OCI-LY7 (cell line): ENCODE results near the gene PELI2. TPM values are rescaled to one million over a fixed set of nuclear protein-coding genes. Genes with fewer than 3 reads are reported as not detected.

Source experiments
- BruUV-seq: library from RNA; stranded (reverse); fragments of 400-500 nt; replicated peaks from 2 replicates; lab custom pipeline; 2021; lab: Mats Ljungman, UMichigan
- CTCF ChIA-PET: fragments of 300-600 bp; sonication (Branson Sonifier 250); formaldehyde crosslinking; loops from one replicate; lab custom pipeline; 2022; ENCODE audit warnings: antibody characterized with exemption; ENCODE audit not compliant: unreplicated experiment; lab: Charles Lee
- POLR2A ChIA-PET: fragments of 300-600 bp; sonication (Branson Sonifier 250); formaldehyde crosslinking; loops from one replicate; lab custom pipeline; 2022; ENCODE audit warnings: antibody characterized with exemption; lab: Charles Lee
- DNase-seq: peaks from one replicate; pipeline ENCODE4 v3.0.0-alpha.2; 2015; ENCODE audit warnings: low spot score
- H2AFZ ChIP-seq: fragments of 200-600 bp; sonication (generic), shearing (Covaris generic); 2 replicates; pipeline ENCODE4 v1.6.1; 2014; ENCODE audit warnings: mild to moderate bottlenecking, antibody characterized with exemption, low read length, moderate library complexity
- H3K27ac ChIP-seq: fragments of 200-600 bp; sonication (generic); 2 replicates; pipeline ENCODE4 v1.5.1; 2014; ENCODE audit warnings: mixed run types, low read depth, mild to moderate bottlenecking, moderate library complexity, low read length, inconsistent platforms; ENCODE audit not compliant: poor library complexity, severe bottlenecking
- H3K36me3 ChIP-seq: fragments of 200-600 bp; sonication (generic); 2 replicates; pipeline ENCODE4 v1.6.1; 2014; ENCODE audit warnings: mild to moderate bottlenecking, antibody characterized with exemption, low read length, moderate library complexity, mixed read lengths; ENCODE audit not compliant: insufficient read depth
- H3K4me1 ChIP-seq: fragments of 200-600 bp; sonication (generic); 2 replicates; pipeline ENCODE4 v1.5.1; 2014; ENCODE audit warnings: mild to moderate bottlenecking, low read length; ENCODE audit not compliant: insufficient read depth, poor library complexity, severe bottlenecking
- H3K4me2 ChIP-seq: fragments of 200-600 bp; sonication (generic); 2 replicates; pipeline ENCODE4 v1.6.1; 2014; ENCODE audit warnings: mild to moderate bottlenecking, low read length
- H3K4me3 ChIP-seq: fragments of 200-600 bp; sonication (generic); 2 replicates; pipeline ENCODE4 v1.5.1; 2014; ENCODE audit warnings: mild to moderate bottlenecking, low read depth, low read length; ENCODE audit not compliant: poor library complexity, severe bottlenecking
- H3K79me2 ChIP-seq: fragments of 200-600 bp; sonication (generic); 2 replicates; pipeline ENCODE4 v1.6.1; 2016; ENCODE audit warnings: low read depth, mild to moderate bottlenecking, low read length, moderate library complexity, mixed read lengths; ENCODE audit not compliant: insufficient read depth
- H3K9me2 ChIP-seq: fragments of 200-600 bp; sonication (generic); 2 replicates; pipeline ENCODE4 v1.6.1; 2016; ENCODE audit warnings: mild to moderate bottlenecking, low read length, mixed read lengths; ENCODE audit not compliant: insufficient read depth
- H3K9me3 ChIP-seq: fragments of 200-600 bp; sonication (generic); 2 replicates; pipeline ENCODE4 v1.6.1; 2014; ENCODE audit warnings: mild to moderate bottlenecking, mixed run types, low read length, mixed read lengths
- H4K20me1 ChIP-seq: fragments of 200-600 bp; sonication (generic); 2 replicates; pipeline ENCODE4 v1.6.1; 2014; ENCODE audit warnings: mild to moderate bottlenecking, antibody characterized with exemption, low read length, moderate library complexity, mixed read lengths; ENCODE audit not compliant: insufficient read depth
- EZH2phosphoT487 ChIP-seq: fragments of 200-600 bp; sonication (generic); IDR thresholded peaks from 2 replicates; pipeline ENCODE4 v1.6.1; 2018; ENCODE audit warnings: low read depth, borderline replicate concordance, mild to moderate bottlenecking, mixed run types, antibody characterized with exemption, low read length, moderate library complexity, mixed read lengths
- intact Hi-C: fragments of 100-400 bp; cut with micrococcal nuclease; formaldehyde crosslinking; loops from one replicate; pipeline ENCODE4 v1.10.0; 2022; ENCODE audit not compliant: unreplicated experiment
- total RNA-seq, 2 experiments: library from RNA; depleted of rRNA in 1 of 2; stranded (reverse); fragments of >200 nt in 1 of 2; shearing (Covaris generic) in 1 of 2; gene quantifications; 2 replicates each; pipeline ENCODE4 v1.2.3, GENCODE V29; 2014 to 2022
- TF ChIP-seq, protein P1 (sequence below): fragments of 200-600 bp; sonication (generic); conservative IDR thresholded peaks from 2 replicates; pipeline ENCODE4 v1.5.1; 2014; ENCODE audit warnings: mild to moderate bottlenecking, antibody characterized with exemption, low read length, moderate library complexity, mixed read lengths

The PELI2 gene
- total RNA-seq, 2 experiments from 2014 or later, result 2.8 to 3.8 TPM

- Histone ChIP-seq H3K9me2 (no peaks in the 10 kb centered on the region), H3K4me2 (no peak overlapping the region), H4K20me1 (no peaks in the 10 kb centered on the region), H3K79me2 (no peaks in the 10 kb centered on the region), H3K4me1 (no peaks in the 10 kb centered on the region), H3K36me3 (no peaks in the 10 kb centered on the region), H3K27ac (no peak overlapping the region), H3K9me3 (no peaks in the 10 kb centered on the region), H2AFZ (no peak overlapping the region), H3K4me3 (no peak overlapping the region)
- TF ChIP-seq, protein P1, sequence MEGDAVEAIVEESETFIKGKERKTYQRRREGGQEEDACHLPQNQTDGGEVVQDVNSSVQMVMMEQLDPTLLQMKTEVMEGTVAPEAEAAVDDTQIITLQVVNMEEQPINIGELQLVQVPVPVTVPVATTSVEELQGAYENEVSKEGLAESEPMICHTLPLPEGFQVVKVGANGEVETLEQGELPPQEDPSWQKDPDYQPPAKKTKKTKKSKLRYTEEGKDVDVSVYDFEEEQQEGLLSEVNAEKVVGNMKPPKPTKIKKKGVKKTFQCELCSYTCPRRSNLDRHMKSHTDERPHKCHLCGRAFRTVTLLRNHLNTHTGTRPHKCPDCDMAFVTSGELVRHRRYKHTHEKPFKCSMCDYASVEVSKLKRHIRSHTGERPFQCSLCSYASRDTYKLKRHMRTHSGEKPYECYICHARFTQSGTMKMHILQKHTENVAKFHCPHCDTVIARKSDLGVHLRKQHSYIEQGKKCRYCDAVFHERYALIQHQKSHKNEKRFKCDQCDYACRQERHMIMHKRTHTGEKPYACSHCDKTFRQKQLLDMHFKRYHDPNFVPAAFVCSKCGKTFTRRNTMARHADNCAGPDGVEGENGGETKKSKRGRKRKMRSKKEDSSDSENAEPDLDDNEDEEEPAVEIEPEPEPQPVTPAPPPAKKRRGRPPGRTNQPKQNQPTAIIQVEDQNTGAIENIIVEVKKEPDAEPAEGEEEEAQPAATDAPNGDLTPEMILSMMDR, result no peak
- no peak for TF ChIP-seq EZH2phosphoT487
- BruUV-seq, result no TSS peak
- POLR2A ChIA-PET, result no interaction called here
- no peak for DNase-seq
- CTCF ChIA-PET, result no interaction called here
- intact Hi-C loops, result no loop called here
Measured at GRCh38 chr14:56092763-56093162, 25.4 kb upstream of the PELI2 start.

- CTCF ChIA-PET, result no interaction called here
- intact Hi-C loops, result no loop called here
- POLR2A ChIA-PET, result interaction anchor here (0.6 to 0.8 kb wide), 2 partner anchors 12 to 36 kb away, joined by 4 to 5 read pairs; no protein-coding TSS in a partner anchor
Measured at GRCh38 chr14:56094076-56094475, 24.1 kb upstream of the PELI2 start.

GRCh38 chr14:56098021-56098420, 20.2 kb upstream of the PELI2 start:
- Histone ChIP-seq H3K4me3 (no peak overlapping the region), H3K36me3 (no peaks in the 10 kb centered on the region), H3K79me2 (no peaks in the 10 kb centered on the region), H2AFZ (no peak overlapping the region), H4K20me1 (no peaks in the 10 kb centered on the region), H3K9me3 (no peaks in the 10 kb centered on the region), H3K9me2 (no peaks in the 10 kb centered on the region), H3K27ac (no peak overlapping the region), H3K4me1 (no peaks in the 10 kb centered on the region), H3K4me2 (no peak overlapping the region)
- ChIA-PET CTCF (no interaction called here), POLR2A (interaction anchor here (1.1 kb wide), 1 partner anchor 9 kb away, joined by 3 read pairs; no protein-coding TSS in a partner anchor)
- intact Hi-C loops, result no loop called here
- BruUV-seq, result no TSS peak
- DNase-seq, result no peak
- no peak for TF ChIP-seq EZH2phosphoT487
- TF ChIP-seq, protein P1, result no peak

More at GRCh38 chr14:56094076-56094475, 24.1 kb upstream of the PELI2 start:
- no peaks in the 10 kb centered on the region for H3K79me2 ChIP-seq
- H3K36me3 ChIP-seq, result no peaks in the 10 kb centered on the region
- H3K4me1 ChIP-seq, result no peaks in the 10 kb centered on the region
- no peak overlapping the region for H2AFZ ChIP-seq
- no peaks in the 10 kb centered on the region for H3K9me3 ChIP-seq
- TF ChIP-seq EZH2phosphoT487, result no peak
- TF ChIP-seq, protein P1, result no peak
- DNase-seq, result no peak
- H3K4me3 ChIP-seq, result no peak overlapping the region
- no peak overlapping the region for H3K27ac ChIP-seq
- H4K20me1 ChIP-seq, result no peaks in the 10 kb centered on the region
- H3K9me2 ChIP-seq, result no peaks in the 10 kb centered on the region
- no peak overlapping the region for H3K4me2 ChIP-seq
- no TSS peak for BruUV-seq
